HCT116 (cell line): ENCODE data around the gene STAMBPL1. TPM values are rescaled to one million over a fixed set of nuclear protein-coding genes. Genes with fewer than 3 reads are reported as not detected.

Experiments
- ATAC-seq: fragments of 200-7000 bp; cut with Tn5 transposase; 2 replicates; pipeline ENCODE4 v1.9.1; 2020; ENCODE audit warnings: mild to moderate bottlenecking, moderate library complexity
- BruUV-seq: library from RNA; stranded (reverse); fragments of 400-500 nt; replicated peaks from 2 replicates; lab custom pipeline; 2021; lab: Mats Ljungman, UMichigan
- CTCF ChIA-PET: fragments of 300-600 bp; sonication (Branson Sonifier 250); formaldehyde crosslinking; loops from one replicate; lab custom pipeline; 2021; ENCODE audit warnings: antibody characterized with exemption; lab: Charles Lee
- POLR2A ChIA-PET: fragments of 300-600, 350-600 bp; sonication (Branson Sonifier 250); formaldehyde crosslinking; loops from one replicate; lab custom pipeline; 2021; ENCODE audit warnings: antibody characterized with exemption; lab: Charles Lee
- RAD21 ChIA-PET, 2 experiments: fragments of 300-600 bp; sonication (Branson Sonifier 250); formaldehyde crosslinking; loops; one replicate each; lab custom pipeline; 2023; ENCODE audit warnings: low total read pairs in 2 of 2; ENCODE audit not compliant: uncharacterized antibody in 2 of 2, unreplicated experiment in 2 of 2, low non-redundant PET in 1 of 2; lab: Charles Lee
- DNase-seq: peaks from one replicate; pipeline ENCODE4 v3.0.0-alpha.2; 2010; ENCODE audit warnings: low read depth, low spot score
- H2AFZ ChIP-seq: fragments of 200-600 bp; shearing (Covaris generic), sonication (generic); 2 replicates; pipeline ENCODE4 v1.6.1; 2017; ENCODE audit warnings: low read depth, mixed run types, mixed read lengths, antibody characterized with exemption, low read length; ENCODE audit not compliant: poor library complexity, severe bottlenecking
- H3K27ac ChIP-seq: 2 replicates; pipeline ENCODE4 v1.5.1; 2012; ENCODE audit warnings: low read depth, low read length
- H3K27me3 ChIP-seq: fragments of 200-600 bp; sonication (generic); 2 replicates; pipeline ENCODE4 v1.6.1; 2016; ENCODE audit warnings: mixed run types, low read length, mixed read lengths; ENCODE audit not compliant: insufficient read depth
- H3K36me3 ChIP-seq, 2 experiments: fragments of 200-500 bp in 1 of 2; fragments of 200-600 bp in 1 of 2; sonication (Bioruptor generic) in 1 of 2; sonication (generic) in 1 of 2; 2 replicates each; pipeline versions ENCODE4 v1.5.1 to v1.6.1; 2014 to 2016; ENCODE audit warnings: low read length in 2 of 2, inconsistent platforms in 1 of 2, mixed read lengths in 1 of 2, mixed run types in 1 of 2; ENCODE audit not compliant: insufficient read depth in 2 of 2, control insufficient read depth in 1 of 2
- H3K4me1 ChIP-seq, 2 experiments: fragments of 200-600 bp in 1 of 2; sonication (generic) in 1 of 2; 2 replicates each; pipeline versions ENCODE4 v1.5.1 to v1.6.1; 2012 to 2017; ENCODE audit warnings: low read length in 2 of 2, inconsistent platforms in 1 of 2, mild to moderate bottlenecking in 1 of 2, mixed read lengths in 1 of 2, mixed run types in 1 of 2, moderate library complexity in 1 of 2; ENCODE audit not compliant: insufficient read depth in 2 of 2, control insufficient read depth in 1 of 2
- H3K4me2 ChIP-seq: fragments of 200-600 bp; sonication (generic); 2 replicates; pipeline ENCODE4 v1.6.1; 2017; ENCODE audit warnings: mixed run types, low read length, mixed read lengths
- H3K4me3 ChIP-seq, 2 experiments: fragments of 200-600 bp in 1 of 2; sonication (generic) in 1 of 2; replicated peaks in 1 of 2; 2 replicates each; pipeline ENCODE4 v1.5.1; 2011 to 2016; ENCODE audit warnings: low read length in 2 of 2, control low read depth in 1 of 2, low read depth in 1 of 2, mild to moderate bottlenecking in 1 of 2, mixed read lengths in 1 of 2, mixed run types in 1 of 2
- H3K79me2 ChIP-seq: fragments of 200-600 bp; sonication (generic); 2 replicates; pipeline ENCODE4 v1.6.1; 2017; ENCODE audit warnings: mild to moderate bottlenecking, mixed run types, low read length, moderate library complexity, mixed read lengths; ENCODE audit not compliant: insufficient read depth
- H3K9ac ChIP-seq: fragments of 200-600 bp; sonication (generic); 2 replicates; pipeline ENCODE4 v1.6.1; 2016; ENCODE audit warnings: low read length, mixed read lengths
- H3K9me2 ChIP-seq: fragments of 200-600 bp; sonication (generic), shearing (Covaris generic); 2 replicates; pipeline ENCODE4 v1.6.1; 2017; ENCODE audit warnings: mixed run types, mild to moderate bottlenecking, moderate library complexity; ENCODE audit not compliant: insufficient read depth
- H3K9me3 ChIP-seq, 2 experiments: fragments of 200-500 bp in 1 of 2; fragments of 200-600 bp in 1 of 2; sonication (Bioruptor generic) in 1 of 2; sonication (generic) in 1 of 2; 2 replicates each; pipeline ENCODE4 v1.6.1; 2014 to 2017; ENCODE audit warnings: low read length in 2 of 2, mixed read lengths in 2 of 2, inconsistent platforms in 1 of 2, low read depth in 1 of 2, mild to moderate bottlenecking in 1 of 2, mixed run types in 1 of 2, moderate library complexity in 1 of 2; ENCODE audit not compliant: control insufficient read depth in 1 of 2, insufficient read depth in 1 of 2
- H4K20me1 ChIP-seq: fragments of 200-600 bp; sonication (generic), shearing (Covaris generic); 2 replicates; pipeline ENCODE4 v1.6.1; 2017; ENCODE audit warnings: mixed run types, mild to moderate bottlenecking, moderate library complexity; ENCODE audit not compliant: insufficient read depth
- CBX3 ChIP-seq: IDR thresholded peaks from 2 replicates; pipeline ENCODE4 v1.6.1; 2012; ENCODE audit warnings: low read depth
- CTCF ChIP-seq, 3 experiments: fragments of 200-600 bp in 1 of 3; sonication (generic) in 1 of 3; IDR thresholded peaks in 2 of 3; conservative IDR thresholded peaks in 1 of 3; 2 replicates each; pipeline ENCODE4 v1.5.1; 2012 to 2017; ENCODE audit warnings: low read depth in 2 of 3, low read length in 2 of 3, antibody characterized with exemption in 1 of 3, borderline replicate concordance in 1 of 3, control low read depth in 1 of 3, mild to moderate bottlenecking in 1 of 3, mixed read lengths in 1 of 3, mixed run types in 1 of 3, moderate library complexity in 1 of 3; ENCODE audit not compliant: insufficient read depth in 1 of 3
- JUND ChIP-seq: IDR thresholded peaks from 2 replicates; pipeline ENCODE4 v1.6.1; 2012
- MAX ChIP-seq: IDR thresholded peaks from 2 replicates; pipeline ENCODE4 v1.6.1; 2012
- POLR2A ChIP-seq: IDR thresholded peaks from 2 replicates; pipeline ENCODE4 v1.7.0; 2011; ENCODE audit warnings: borderline replicate concordance; ENCODE audit not compliant: insufficient read depth, insufficient read length; ENCODE audit errors: extremely low read depth
- intact Hi-C: fragments of 100-400 bp; cut with micrococcal nuclease; formaldehyde crosslinking; loops from 2 replicates; pipeline ENCODE4 v1.10.0; 2022
- total RNA-seq: library from RNA; stranded (reverse); gene quantifications from one replicate; pipeline ENCODE4 v1.2.1, GENCODE V29; 2021; ENCODE audit not compliant: unreplicated experiment
- TF ChIP-seq, protein P1 (sequence below): IDR thresholded peaks from 2 replicates; pipeline ENCODE4 v1.6.1; 2011; ENCODE audit warnings: mild to moderate bottlenecking, low read length, moderate library complexity; ENCODE audit not compliant: insufficient replicate concordance; ENCODE audit errors: extremely low read depth
- TF ChIP-seq, protein P2 (sequence below): IDR thresholded peaks from 2 replicates; pipeline ENCODE4 v1.6.1; 2012; ENCODE audit warnings: low read depth

STAMBPL1 gene
- total RNA-seq, 1 experiment from 2014 or later = 11.0 TPM

- no peaks in the 10 kb centered on the region for H3K79me2 ChIP-seq
- no peak overlapping the region for H3K9ac ChIP-seq
- ChIA-PET CTCF (interaction anchor here (1.1 to 2.1 kb wide), 2 partner anchors 17 to 81 kb away, joined by 3 to 8 read pairs; no protein-coding TSS in a partner anchor), POLR2A (no interaction called here), RAD21 (no interaction called here)
- no peak for TF ChIP-seq JUND
- 0 out of 6 replicates have a peak, but pooled peaks of 1 of the 3 experiments have one; percentile 11 for TF ChIP-seq CTCF (IDR thresholded peaks at IDR 0.05 in 2 of 3, conservative IDR thresholded peaks at IDR 0.05 in 1 of 3; ENCODE audit: borderline replicate concordance in 1 of 3, insufficient read depth in 1 of 3, low read depth in 2 of 3, low read length in 2 of 3)
- H3K36me3 ChIP-seq = no peaks in the 10 kb centered on the region
- H3K27me3 ChIP-seq = no peaks in the 10 kb centered on the region
- H3K9me2 ChIP-seq = no peaks in the 10 kb centered on the region
- intact Hi-C loops = no loop called here
- no peak overlapping the region for H3K4me3 ChIP-seq
- ATAC-seq = no peak
- H2AFZ ChIP-seq = peak overlapping the region; percentile 73
- H3K27ac ChIP-seq = no peak overlapping the region
- DNase-seq = no peak
- H3K4me1 ChIP-seq = peaks cover 19 to 45% of the 10 kb centered on the region in 2 experiments
- BruUV-seq = no TSS peak
- H3K9me3 ChIP-seq = no peaks in the 10 kb centered on the region
- H4K20me1 ChIP-seq = no peaks in the 10 kb centered on the region
- H3K4me2 ChIP-seq = peak overlapping the region; percentile 63; the same call in 1 of the 2 replicates
Measured at GRCh38 chr10:88852327-88852726, 27.7 kb upstream of the STAMBPL1 start.

DNA sequence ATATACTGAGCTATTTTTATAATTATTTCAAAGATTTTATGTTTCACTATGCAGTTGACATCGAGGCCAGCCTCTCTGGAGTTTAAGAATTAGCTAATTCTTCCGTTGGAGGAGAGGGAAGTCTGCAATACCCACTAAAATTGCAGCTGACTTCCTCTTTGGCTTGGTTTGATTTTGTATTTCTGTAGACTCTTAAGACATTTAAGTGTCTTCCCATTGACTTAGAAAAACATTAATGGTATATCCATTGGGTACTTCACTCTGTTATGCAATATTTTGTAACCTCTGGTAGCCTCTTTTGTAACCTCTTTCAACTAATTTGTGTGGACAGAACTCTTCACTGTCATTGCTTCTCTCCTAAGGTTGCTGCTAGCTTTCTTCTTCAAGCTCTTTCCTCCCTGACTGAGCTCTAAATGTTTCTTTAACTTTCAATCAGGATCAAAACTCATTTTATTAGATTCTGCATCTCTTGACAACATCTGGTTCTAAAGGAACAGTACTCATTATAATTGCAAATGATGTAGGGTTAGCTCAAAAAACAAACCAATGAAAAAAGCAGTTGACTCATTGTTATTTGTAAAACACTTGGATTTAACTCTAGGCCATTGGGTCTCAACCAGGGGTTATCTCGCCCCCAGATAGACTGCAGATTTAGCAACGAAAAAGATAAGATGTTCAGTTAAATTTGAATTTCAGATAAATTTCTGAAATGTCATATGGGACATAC, 26.7 kb upstream of the STAMBPL1 start:
- RAD21 ChIA-PET = no interaction called here
- no peaks in the 10 kb centered on the region for H3K9me2 ChIP-seq
- no peaks in the 10 kb centered on the region for H3K79me2 ChIP-seq
- H3K27ac ChIP-seq = no peak overlapping the region
- no peak for DNase-seq
- no peaks in the 10 kb centered on the region for H3K27me3 ChIP-seq
- no TSS peak for BruUV-seq
- no peaks in the 10 kb centered on the region for H3K36me3 ChIP-seq
- no peak overlapping the region for H3K4me2 ChIP-seq
- ATAC-seq = no peak
- intact Hi-C loops = no loop called here
- H3K9ac ChIP-seq = no peak overlapping the region
- CTCF ChIA-PET = interaction anchor here (1.1 to 2.1 kb wide), 2 partner anchors 18 to 80 kb away, joined by 3 to 8 read pairs; no protein-coding TSS in a partner anchor
- H2AFZ ChIP-seq = peak overlapping the region; percentile 44
- H3K4me3 ChIP-seq = no peak overlapping the region
- H3K9me3 ChIP-seq = no peaks in the 10 kb centered on the region
- POLR2A ChIA-PET = no interaction called here
- TF ChIP-seq CBX3 = no peak
- TF ChIP-seq, protein P1, sequence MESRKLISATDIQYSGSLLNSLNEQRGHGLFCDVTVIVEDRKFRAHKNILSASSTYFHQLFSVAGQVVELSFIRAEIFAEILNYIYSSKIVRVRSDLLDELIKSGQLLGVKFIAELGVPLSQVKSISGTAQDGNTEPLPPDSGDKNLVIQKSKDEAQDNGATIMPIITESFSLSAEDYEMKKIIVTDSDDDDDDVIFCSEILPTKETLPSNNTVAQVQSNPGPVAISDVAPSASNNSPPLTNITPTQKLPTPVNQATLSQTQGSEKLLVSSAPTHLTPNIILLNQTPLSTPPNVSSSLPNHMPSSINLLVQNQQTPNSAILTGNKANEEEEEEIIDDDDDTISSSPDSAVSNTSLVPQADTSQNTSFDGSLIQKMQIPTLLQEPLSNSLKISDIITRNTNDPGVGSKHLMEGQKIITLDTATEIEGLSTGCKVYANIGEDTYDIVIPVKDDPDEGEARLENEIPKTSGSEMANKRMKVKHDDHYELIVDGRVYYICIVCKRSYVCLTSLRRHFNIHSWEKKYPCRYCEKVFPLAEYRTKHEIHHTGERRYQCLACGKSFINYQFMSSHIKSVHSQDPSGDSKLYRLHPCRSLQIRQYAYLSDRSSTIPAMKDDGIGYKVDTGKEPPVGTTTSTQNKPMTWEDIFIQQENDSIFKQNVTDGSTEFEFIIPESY = no peak
- TF ChIP-seq MAX = no peak
- no peak for TF ChIP-seq POLR2A
- TF ChIP-seq, protein P2, sequence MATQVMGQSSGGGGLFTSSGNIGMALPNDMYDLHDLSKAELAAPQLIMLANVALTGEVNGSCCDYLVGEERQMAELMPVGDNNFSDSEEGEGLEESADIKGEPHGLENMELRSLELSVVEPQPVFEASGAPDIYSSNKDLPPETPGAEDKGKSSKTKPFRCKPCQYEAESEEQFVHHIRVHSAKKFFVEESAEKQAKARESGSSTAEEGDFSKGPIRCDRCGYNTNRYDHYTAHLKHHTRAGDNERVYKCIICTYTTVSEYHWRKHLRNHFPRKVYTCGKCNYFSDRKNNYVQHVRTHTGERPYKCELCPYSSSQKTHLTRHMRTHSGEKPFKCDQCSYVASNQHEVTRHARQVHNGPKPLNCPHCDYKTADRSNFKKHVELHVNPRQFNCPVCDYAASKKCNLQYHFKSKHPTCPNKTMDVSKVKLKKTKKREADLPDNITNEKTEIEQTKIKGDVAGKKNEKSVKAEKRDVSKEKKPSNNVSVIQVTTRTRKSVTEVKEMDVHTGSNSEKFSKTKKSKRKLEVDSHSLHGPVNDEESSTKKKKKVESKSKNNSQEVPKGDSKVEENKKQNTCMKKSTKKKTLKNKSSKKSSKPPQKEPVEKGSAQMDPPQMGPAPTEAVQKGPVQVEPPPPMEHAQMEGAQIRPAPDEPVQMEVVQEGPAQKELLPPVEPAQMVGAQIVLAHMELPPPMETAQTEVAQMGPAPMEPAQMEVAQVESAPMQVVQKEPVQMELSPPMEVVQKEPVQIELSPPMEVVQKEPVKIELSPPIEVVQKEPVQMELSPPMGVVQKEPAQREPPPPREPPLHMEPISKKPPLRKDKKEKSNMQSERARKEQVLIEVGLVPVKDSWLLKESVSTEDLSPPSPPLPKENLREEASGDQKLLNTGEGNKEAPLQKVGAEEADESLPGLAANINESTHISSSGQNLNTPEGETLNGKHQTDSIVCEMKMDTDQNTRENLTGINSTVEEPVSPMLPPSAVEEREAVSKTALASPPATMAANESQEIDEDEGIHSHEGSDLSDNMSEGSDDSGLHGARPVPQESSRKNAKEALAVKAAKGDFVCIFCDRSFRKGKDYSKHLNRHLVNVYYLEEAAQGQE = no peak
- H3K4me1 ChIP-seq = peaks cover 18 to 39% of the 10 kb centered on the region in 2 experiments
- no peaks in the 10 kb centered on the region for H4K20me1 ChIP-seq
